NCI-H524 (cell line): Measurements from ENCODE around the gene PPP2R1A.

ENCODE experiments used
- DNase-seq, 2 experiments: peaks; one replicate each; lab custom pipeline; 2025; lab: John Stamatoyannopoulos, UW

PPP2R1A gene

GRCh38 chr19:52189735-52190486, at the start of gene PPP2R1A:
PPP2R1A (plus strand) TSS chr19:52190052; CDS start chr19:52190097, 45 bp downstream.
- peak; percentile 100 for DNase-seq

GRCh38 chr19:52141203-52141602, 48.6 kb upstream of the PPP2R1A start:
- no peak for DNase-seq

- no peak for DNase-seq
Measured at GRCh38 chr19:52142001-52142595, 47.8 kb upstream of the PPP2R1A start.

- no peak for DNase-seq
Measured at GRCh38 chr19:52148256-52148655, 41.6 kb upstream of the PPP2R1A start.

GRCh38 chr19:52155596-52156359, 34.1 kb upstream of the PPP2R1A start:
- no peak for DNase-seq

GRCh38 chr19:52170304-52170703, 19.5 kb upstream of the PPP2R1A start:
- no peak for DNase-seq

GRCh38 chr19:52170863-52171320, 19.0 kb upstream of the PPP2R1A start:
- DNase-seq = no peak

GRCh38 chr19:52171321-52172169, 18.3 kb upstream of the PPP2R1A start, which contains the start of gene ZNF836:
ZNF836 (minus strand) TSS chr19:52171621; CDS start chr19:52168072, 3,549 bp downstream.
- DNase-seq = peak in 1 of 2 experiments; percentile 41

GRCh38 chr19:52172347-52172746, 17.5 kb upstream of the PPP2R1A start:
- no peak for DNase-seq

- no peak for DNase-seq
Measured at GRCh38 chr19:52176574-52176973, 13.3 kb upstream of the PPP2R1A start.

GRCh38 chr19:52187407-52187806, 2.4 kb upstream of the PPP2R1A start:
- no peak for DNase-seq

- peak; percentile 64 to 65 for DNase-seq
Measured at GRCh38 chr19:52188822-52189734, 774 bp upstream of the PPP2R1A start.

- DNase-seq = peak in 1 of 2 experiments; percentile 44
Measured at GRCh38 chr19:52190487-52191293, 838 bp downstream of the PPP2R1A start.

GRCh38 chr19:52191389-52191788, 1.5 kb downstream of the PPP2R1A start:
- DNase-seq = no peak

- DNase-seq = no peak
Measured at GRCh38 chr19:52191951-52192350, 2.1 kb downstream of the PPP2R1A start.

- DNase-seq = no peak
Measured at GRCh38 chr19:52196256-52196967, 6.6 kb downstream of the PPP2R1A start.

GRCh38 chr19:52197964-52198363, 8.1 kb downstream of the PPP2R1A start:
- no peak for DNase-seq

- DNase-seq = no peak
Measured at GRCh38 chr19:52198678-52199077, 8.8 kb downstream of the PPP2R1A start.

GRCh38 chr19:52200044-52200443, 10.2 kb downstream of the PPP2R1A start:
- DNase-seq = no peak
